Muscle layer of duodenum (tissue), 2 donors: ENCODE data around the gene MOCS1.
"Not testable (repeated sequence)": the region's sequence is repeated elsewhere in the genome, so short reads cannot be mapped to it uniquely, and the experiment has no call there.

Source experiments
- H3K27ac ChIP-seq: one replicate; pipeline ENCODE4 v1.7.0; 2013; ENCODE audit warnings: mild to moderate bottlenecking, low read length
- H3K27me3 ChIP-seq: one replicate; pipeline ENCODE4 v1.7.0; 2013; ENCODE audit warnings: low read depth, mild to moderate bottlenecking, control low read depth, low read length
- H3K36me3 ChIP-seq, 2 donors: one replicate each; pipeline ENCODE4 v1.7.0; 2013; ENCODE audit warnings: low read length in 2 of 2, control low read depth in 1 of 2, mild to moderate bottlenecking in 1 of 2; ENCODE audit not compliant: insufficient read depth in 2 of 2, control insufficient read depth in 1 of 2
- H3K4me1 ChIP-seq, 2 donors: one replicate each; pipeline ENCODE4 v1.7.0; 2013; ENCODE audit warnings: low read length in 2 of 2, mild to moderate bottlenecking in 2 of 2, control low read depth in 1 of 2, moderate library complexity in 1 of 2; ENCODE audit not compliant: insufficient read depth in 2 of 2, control insufficient read depth in 1 of 2
- H3K4me3 ChIP-seq, 2 donors: one replicate each; pipeline ENCODE4 v1.7.0; 2013; ENCODE audit warnings: low read length in 2 of 2, low read depth in 1 of 2, mild to moderate bottlenecking in 1 of 2
- H3K9me3 ChIP-seq, 2 donors: one replicate each; pipeline ENCODE4 v1.7.0; 2013; ENCODE audit warnings: low read length in 2 of 2, control low read depth in 1 of 2, mild to moderate bottlenecking in 1 of 2; ENCODE audit not compliant: control insufficient read depth in 1 of 2
- donor health status: healthy.

Gene MOCS1

DNA sequence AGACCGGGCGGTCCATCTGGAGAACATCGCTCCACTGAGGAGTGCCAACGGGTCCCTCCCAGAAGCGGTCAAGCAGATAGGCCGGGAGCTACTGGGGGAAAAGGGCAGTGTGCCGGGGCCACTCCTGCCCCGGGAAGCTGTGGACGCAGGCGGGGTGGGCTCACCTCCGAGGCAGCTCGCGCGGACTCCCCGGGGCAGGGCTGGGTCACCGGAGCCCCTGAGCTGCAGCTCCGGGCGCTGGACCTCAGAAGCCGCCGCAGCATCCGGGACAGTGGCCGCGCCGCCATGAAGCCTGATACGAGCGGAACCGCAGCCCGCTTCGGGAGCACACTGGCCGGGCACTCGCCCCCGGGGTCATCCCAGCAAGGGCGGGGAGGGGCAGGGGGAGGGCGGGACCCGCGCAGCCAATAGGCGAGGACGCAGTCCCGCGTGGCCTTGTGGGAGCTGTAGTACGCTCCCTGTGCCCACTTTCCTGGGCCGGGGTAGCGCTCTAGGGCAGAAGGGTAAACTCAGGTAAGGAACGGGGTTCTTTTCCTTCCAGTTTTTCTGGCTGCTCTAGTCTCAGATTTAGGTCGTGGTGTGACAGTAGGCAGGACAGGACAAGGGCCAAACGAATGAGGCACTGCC is at the start of gene MOCS1:
Gene MOCS1, minus strand, starts transcription at position 332 of the 627 bp plus-strand sequence. Its CDS starts 45 bp downstream, at position 287.
- H3K27ac ChIP-seq = peak within 1 kb of the TSS; percentile 35

DNA sequence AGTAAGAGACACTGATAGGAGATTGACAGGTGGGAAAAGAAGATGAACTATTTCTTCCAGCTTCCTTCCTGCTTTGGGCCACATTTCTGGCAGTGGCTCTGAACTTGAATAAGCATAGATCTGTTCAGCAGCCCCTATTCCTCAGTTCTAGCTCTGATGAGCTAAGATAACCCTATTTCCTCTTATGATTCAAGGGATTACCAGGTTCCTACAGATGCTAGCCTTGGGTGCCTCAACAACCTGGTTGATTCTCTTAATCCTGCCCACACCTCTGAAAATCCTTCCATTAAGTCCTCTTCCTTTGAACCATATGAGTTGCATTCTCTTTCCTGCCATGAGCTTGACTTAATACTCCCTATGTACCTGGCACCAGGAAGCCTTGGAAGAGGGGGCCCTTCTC is 49.8 kb upstream of the MOCS1 start:
- Histone ChIP-seq H3K27me3 (no peaks in the 10 kb centered on the region), H3K4me3 (no peak overlapping the region), H3K4me1 (peaks cover 0 to 15% of the 10 kb centered on the region in 2 donors), H3K9me3 (no peaks in the 10 kb centered on the region), H3K27ac (no peak overlapping the region), H3K36me3 (no peaks in the 10 kb centered on the region)

More for the DNA sequence above, at the start of gene MOCS1:
- Histone ChIP-seq H3K36me3 (no peaks in the 10 kb centered on the region), H3K4me1 (peaks cover 7 to 15% of the 10 kb centered on the region in 2 donors), H3K9me3 (no peaks in the 10 kb centered on the region), H3K4me3 (peak within 1 kb of the TSS; percentile 74 to 76), H3K27me3 (no peaks in the 10 kb centered on the region)

DNA sequence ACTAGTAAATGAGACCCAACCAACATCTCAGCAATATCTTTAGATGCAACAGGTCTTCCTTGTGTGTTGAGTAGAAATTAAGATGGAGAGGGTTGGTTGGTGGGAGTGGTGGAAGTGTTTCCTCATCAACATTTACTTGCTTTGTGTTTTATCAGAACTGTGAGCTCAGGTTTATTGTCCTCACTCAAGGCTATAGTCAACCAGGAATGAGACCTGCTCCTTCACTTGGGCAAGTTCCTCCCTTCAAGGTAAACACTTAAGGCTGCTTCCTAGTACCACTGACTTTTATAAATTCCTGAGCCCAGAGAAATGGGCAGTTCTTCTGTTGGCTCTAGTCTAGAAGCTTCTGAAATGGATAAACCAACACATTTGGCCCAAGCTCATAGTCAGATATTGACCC is 48.9 kb upstream of the MOCS1 start:
- no peaks in the 10 kb centered on the region for H3K27me3 ChIP-seq
- H3K36me3 ChIP-seq = no peaks in the 10 kb centered on the region
- H3K9me3 ChIP-seq = no peaks in the 10 kb centered on the region
- no peak overlapping the region for H3K27ac ChIP-seq
- H3K4me1 ChIP-seq = peaks cover 0 to 15% of the 10 kb centered on the region in 2 donors
- H3K4me3 ChIP-seq = no peak overlapping the region

DNA sequence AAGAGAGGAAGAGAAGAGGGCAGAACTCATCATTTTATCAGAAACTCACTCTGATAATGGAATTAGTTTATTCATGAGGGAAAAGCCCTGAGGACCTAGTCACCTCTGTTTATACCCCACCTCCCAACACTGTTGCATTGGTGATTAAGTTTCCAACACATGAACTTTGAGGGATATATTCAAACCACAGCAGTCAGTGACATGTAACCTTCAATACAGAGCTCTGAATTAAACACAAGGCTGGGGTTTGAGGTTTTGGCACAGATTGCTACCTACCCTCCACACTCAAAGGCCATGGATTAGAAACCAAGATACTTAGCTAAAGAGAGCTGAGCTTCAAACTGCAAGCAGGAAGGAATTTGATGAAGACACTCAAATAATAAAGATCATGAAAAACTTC is 48.5 kb upstream of the MOCS1 start:
- no peak overlapping the region for H3K27ac ChIP-seq
- no peaks in the 10 kb centered on the region for H3K36me3 ChIP-seq
- no peaks in the 10 kb centered on the region for H3K27me3 ChIP-seq
- H3K4me1 ChIP-seq = peaks cover 0 to 15% of the 10 kb centered on the region in 2 donors
- H3K4me3 ChIP-seq = no peak overlapping the region
- no peaks in the 10 kb centered on the region for H3K9me3 ChIP-seq

DNA sequence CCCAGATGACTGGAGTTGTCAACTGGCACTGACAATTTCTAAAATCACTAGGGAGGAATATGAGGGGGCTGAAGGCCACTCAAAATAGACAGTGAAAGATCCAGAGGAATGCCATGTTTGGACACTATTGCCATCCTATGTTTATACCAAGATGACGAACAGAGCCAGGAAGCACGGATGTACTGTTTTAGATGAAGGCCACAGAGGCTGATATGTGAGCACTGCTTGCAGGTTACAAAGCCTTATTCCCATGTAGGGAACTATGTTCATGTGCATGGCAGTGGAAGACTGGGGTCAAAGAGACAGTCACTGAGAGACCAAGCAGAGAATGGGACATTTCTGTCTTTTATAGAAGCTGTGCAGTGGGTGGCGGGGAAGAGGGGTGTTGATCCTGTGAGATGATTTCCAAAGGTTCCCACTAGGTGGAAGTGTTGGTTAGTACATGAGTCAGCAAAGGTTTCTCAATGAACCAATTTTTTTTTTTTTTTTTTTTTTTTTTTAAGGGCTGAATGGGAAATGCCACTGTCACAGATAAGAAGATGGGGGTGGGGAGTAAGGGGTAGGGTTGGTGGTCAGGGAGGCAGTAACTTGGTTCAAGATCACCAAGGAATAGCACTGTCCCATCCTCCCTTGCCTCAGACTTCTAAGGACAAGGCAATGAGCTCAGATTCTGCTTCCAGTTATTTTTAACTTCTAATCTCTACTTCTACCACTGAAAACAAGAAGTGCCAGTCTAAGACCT is 46.7 kb upstream of the MOCS1 start:
- Histone ChIP-seq H3K4me1 (peaks cover 0 to 15% of the 10 kb centered on the region in 2 donors), H3K27ac (no peak overlapping the region), H3K9me3 (no peaks in the 10 kb centered on the region), H3K27me3 (no peaks in the 10 kb centered on the region), H3K36me3 (no peaks in the 10 kb centered on the region), H3K4me3 (no peak overlapping the region)

DNA sequence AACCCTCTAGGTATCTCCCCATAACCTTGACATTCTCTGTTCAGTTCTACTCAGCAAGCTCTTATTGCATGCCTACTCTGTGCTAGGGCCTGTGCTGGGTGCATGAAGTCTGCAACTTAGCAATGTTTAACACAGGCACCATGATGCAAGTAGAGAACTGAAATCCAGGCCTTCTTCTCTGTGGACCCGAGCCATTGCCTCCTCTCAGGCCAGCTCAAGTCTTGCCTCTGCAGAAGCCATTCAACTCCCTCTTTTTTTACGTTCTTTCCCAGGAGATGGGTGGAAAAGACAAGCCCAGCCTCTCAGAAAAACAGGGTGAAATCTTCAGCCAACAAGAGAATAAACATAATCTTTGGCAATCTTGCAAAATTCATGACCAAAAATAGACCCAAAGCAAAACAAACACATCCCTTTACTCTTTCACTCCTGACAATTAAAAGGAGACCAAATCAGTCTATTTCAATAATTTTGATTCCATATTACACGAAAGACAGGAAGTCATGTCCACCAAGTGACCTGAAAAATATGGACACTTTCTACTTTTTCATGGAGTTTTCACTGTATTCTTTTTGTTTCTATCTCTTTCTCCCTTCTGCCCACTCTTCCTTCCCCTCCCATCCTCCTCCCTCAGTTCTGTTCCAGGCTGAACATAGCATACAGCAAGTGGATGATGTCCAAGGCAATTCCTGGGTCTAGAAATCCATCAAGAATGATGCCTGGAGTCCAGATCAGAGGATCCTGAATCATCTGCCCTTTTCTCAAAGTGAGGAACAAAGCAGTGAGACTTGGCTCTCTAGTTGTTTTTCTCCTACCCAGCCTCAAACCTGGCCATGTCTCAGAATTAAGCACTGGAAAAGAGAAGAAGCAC is 45.4 kb upstream of the MOCS1 start:
- no peak overlapping the region for H3K4me3 ChIP-seq
- H3K27me3 ChIP-seq = no peaks in the 10 kb centered on the region
- no peaks in the 10 kb centered on the region for H3K9me3 ChIP-seq
- H3K36me3 ChIP-seq = no peaks in the 10 kb centered on the region
- H3K4me1 ChIP-seq = peaks cover 0 to 15% of the 10 kb centered on the region in 2 donors
- no peak overlapping the region for H3K27ac ChIP-seq

DNA sequence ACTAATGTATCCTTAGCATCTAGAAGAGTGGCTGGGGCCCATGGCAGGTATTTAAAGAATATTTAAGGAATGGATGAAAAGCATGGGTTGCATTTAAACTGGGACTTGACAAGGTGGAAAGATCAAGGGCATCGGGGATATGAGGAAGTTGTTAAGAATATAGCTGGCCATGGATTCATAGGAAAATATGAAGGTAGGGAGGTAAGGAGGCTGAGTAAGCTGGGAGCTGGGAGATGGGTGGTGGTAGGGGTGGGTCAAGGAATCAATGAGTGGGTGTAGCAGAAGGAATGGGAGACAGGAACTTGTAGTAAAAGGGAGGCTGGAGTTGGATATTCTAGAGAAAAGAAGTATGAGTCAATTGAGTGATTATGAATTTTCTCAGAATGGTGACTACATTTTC is 44.0 kb upstream of the MOCS1 start:
- H3K27ac ChIP-seq = no peak overlapping the region
- peaks cover 0 to 15% of the 10 kb centered on the region in 2 donors for H3K4me1 ChIP-seq

DNA sequence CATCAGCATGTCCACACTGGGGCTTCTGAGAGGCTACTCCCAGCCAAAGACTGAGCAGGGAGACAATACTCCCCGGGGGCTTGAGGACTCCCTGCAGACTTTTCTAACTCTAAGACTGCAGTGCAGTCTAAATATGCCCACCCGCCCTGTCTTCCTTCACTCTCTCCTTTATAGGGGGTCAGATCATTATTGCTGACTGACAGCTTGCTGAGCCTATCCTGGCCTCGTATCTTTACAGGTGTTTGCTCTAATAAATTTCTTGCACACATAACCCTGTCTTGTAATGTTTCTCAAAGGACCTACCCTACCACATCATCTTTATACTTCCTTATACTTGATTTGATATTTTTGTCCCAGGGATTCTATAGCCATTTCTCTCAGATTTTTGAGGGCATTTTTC is 39.4 kb upstream of the MOCS1 start:
- H3K9me3 ChIP-seq = no peaks in the 10 kb centered on the region
- H3K36me3 ChIP-seq = no peaks in the 10 kb centered on the region
- no peaks in the 10 kb centered on the region for H3K4me1 ChIP-seq
- H3K4me3 ChIP-seq = no peak overlapping the region
- H3K27me3 ChIP-seq = no peaks in the 10 kb centered on the region
- H3K27ac ChIP-seq = no peak overlapping the region

More for the DNA sequence above, 44.0 kb upstream of the MOCS1 start:
- Histone ChIP-seq H3K36me3 (no peaks in the 10 kb centered on the region), H3K9me3 (no peaks in the 10 kb centered on the region), H3K27me3 (no peaks in the 10 kb centered on the region), H3K4me3 (no peak overlapping the region)

DNA sequence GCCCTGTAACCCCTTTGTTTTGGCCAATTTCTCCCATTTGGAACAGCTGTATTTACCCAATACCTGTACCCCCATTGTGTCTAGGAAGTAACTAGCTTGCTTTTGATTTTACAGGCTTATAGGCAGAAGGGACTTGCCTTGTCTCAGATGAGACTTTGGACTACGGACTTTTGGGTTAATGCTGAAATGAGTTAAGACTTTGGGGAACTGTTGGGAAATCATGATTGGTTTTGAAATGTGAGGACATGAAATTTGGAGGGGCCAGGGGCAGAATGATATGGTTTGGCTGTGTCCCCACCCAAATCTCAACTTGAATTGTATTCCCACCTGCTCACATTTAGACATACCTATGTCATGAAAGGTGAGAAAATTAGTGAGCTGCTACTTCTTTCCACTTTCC is 38.5 kb upstream of the MOCS1 start:
- H3K36me3 ChIP-seq, H3K9me3 ChIP-seq, H3K27me3 ChIP-seq, H3K27ac ChIP-seq, H3K4me1 ChIP-seq, H3K4me3 ChIP-seq: not testable (repeated sequence)

DNA sequence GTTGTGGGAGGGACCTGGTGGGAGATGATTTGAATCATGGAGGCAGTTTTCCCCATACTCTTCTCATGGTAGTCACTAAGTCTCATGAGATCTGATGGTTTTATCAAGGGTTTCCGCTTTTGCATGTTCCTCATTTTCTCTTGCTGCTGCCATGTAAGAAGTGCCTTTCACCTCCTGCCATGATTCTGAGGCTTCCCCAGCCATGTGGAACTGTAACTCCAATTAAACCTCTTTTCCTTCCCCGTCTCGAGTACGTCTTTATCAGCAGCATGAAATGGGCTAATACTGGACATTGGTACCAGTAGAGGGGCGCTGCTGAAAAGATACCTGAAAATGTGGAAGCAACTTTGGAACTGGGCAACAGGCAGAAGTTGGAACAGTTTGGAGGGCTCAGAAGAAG is 36.9 kb upstream of the MOCS1 start:
- H3K9me3 ChIP-seq, H3K27me3 ChIP-seq, H3K36me3 ChIP-seq, H3K4me3 ChIP-seq, H3K4me1 ChIP-seq, H3K27ac ChIP-seq: not testable (repeated sequence)

DNA sequence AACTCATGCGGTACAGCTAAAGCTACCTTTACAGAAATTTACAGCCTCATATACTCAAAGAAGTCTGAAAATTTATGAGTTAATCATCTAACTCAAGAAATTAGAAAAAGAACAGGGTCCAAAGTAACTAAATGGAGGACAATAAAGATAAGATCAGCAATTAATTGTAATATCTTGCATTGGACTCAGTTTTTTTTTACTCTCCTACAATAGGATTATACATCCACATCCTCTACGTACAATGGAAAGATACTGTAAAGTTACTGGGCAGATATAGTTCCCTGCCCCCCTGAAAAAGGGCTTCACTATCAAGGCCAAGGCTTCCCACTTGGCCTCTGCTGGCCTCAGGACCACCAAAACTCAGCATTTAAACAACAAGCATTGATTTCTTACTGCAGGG is 31.5 kb upstream of the MOCS1 start:
- no peaks in the 10 kb centered on the region for H3K36me3 ChIP-seq
- H3K4me3 ChIP-seq = no peak overlapping the region
- no peak overlapping the region for H3K27ac ChIP-seq
- H3K4me1 ChIP-seq = no peaks in the 10 kb centered on the region
- no peaks in the 10 kb centered on the region for H3K9me3 ChIP-seq
- H3K27me3 ChIP-seq = no peaks in the 10 kb centered on the region
